UCSD-AML1 (cell line): Measurements from ENCODE around the gene SIN3A.
A peak's percentile ranks its signal among the peaks of the same experiment; 100 is the strongest.
"Not testable (repeated sequence)": the region's sequence is repeated elsewhere in the genome, so short reads cannot be mapped to it uniquely, and the experiment has no call there.

Source experiments
- DNase-seq: peaks from one replicate; lab custom pipeline; 2025; ENCODE audit not compliant: unreplicated experiment; lab: John Stamatoyannopoulos, UW

Gene SIN3A

GRCh38 chr15:75357976-75358673 lies 93.4 kb downstream of the SIN3A start:
- DNase-seq: no peak

- DNase-seq: no peak
These were observed 95.0 kb downstream of the SIN3A start for GRCh38 chr15:75356517-75356916.

GRCh38 chr15:75356006-75356405 lies 95.5 kb downstream of the SIN3A start:
- DNase-seq: no peak

GRCh38 chr15:75355369-75355768 lies 96.1 kb downstream of the SIN3A start:
- no peak for DNase-seq

GRCh38 chr15:75354454-75354853 lies 97.0 kb downstream of the SIN3A start:
- DNase-seq: no peak

GRCh38 chr15:75353604-75354003 lies 97.9 kb downstream of the SIN3A start:
- DNase-seq: no peak

GRCh38 chr15:75352186-75353080 lies 99.1 kb downstream of the SIN3A start:
- no peak for DNase-seq

- no peak for DNase-seq
These were observed 100.7 kb downstream of the SIN3A start for GRCh38 chr15:75350601-75351361.

- peak; percentile 88 for DNase-seq
These were observed 101.5 kb downstream of the SIN3A start for GRCh38 chr15:75349851-75350588.

- not testable (repeated sequence) for DNase-seq
These were observed 102.2 kb downstream of the SIN3A start for GRCh38 chr15:75349351-75349669.

- DNase-seq: no peak
These were observed 102.7 kb downstream of the SIN3A start for GRCh38 chr15:75348562-75349350.

- no peak for DNase-seq
These were observed 103.4 kb downstream of the SIN3A start for GRCh38 chr15:75348034-75348561.

GRCh38 chr15:75347222-75348033 lies 104.1 kb downstream of the SIN3A start:
- DNase-seq: no peak

- no peak for DNase-seq
These were observed 104.7 kb downstream of the SIN3A start, which contains the start of gene NEIL1 for GRCh38 chr15:75346796-75347221. NEIL1 (plus strand) TSS chr15:75347039; CDS start chr15:75348906, 1,867 bp downstream.

- DNase-seq: not testable (repeated sequence)
These were observed 107.5 kb downstream of the SIN3A start for GRCh38 chr15:75343953-75344352.

GRCh38 chr15:75342221-75342620 lies 109.3 kb downstream of the SIN3A start:
- DNase-seq: no peak

- DNase-seq: no peak
These were observed 111.8 kb downstream of the SIN3A start for GRCh38 chr15:75339531-75340240.

GRCh38 chr15:75338661-75339240 lies 112.7 kb downstream of the SIN3A start:
- DNase-seq: no peak
